K562 (cell line): ENCODE results near the gene ACRBP. TPM values are rescaled to one million over a fixed set of nuclear protein-coding genes. Genes with fewer than 3 reads are reported as not detected.

ENCODE experiments used
- HMBOX1 ChIP-seq: sonication (generic); IDR thresholded peaks from 2 replicates; pipeline ENCODE4 v1.6.1; 2016
- HNRNPK ChIP-seq: fragments of 200-400 bp; formaldehyde crosslinking; IDR thresholded peaks from one replicate; pipeline ENCODE4 v1.6.1; 2018; ENCODE audit warnings: mild to moderate bottlenecking, low read depth, low read length; ENCODE audit not compliant: poor library complexity, severe bottlenecking
- KLF6 ChIP-seq: fragments of 250-450 bp; sonication (Bioruptor Pico); IDR thresholded peaks from 2 replicates; pipeline ENCODE4 v1.4.0; 2020; ENCODE audit warnings: mild to moderate bottlenecking, moderate library complexity, borderline replicate concordance
- MYNN ChIP-seq, 2 experiments: sonication (generic); formaldehyde crosslinking in 1 of 2; IDR thresholded peaks; 2 replicates each; pipeline versions ENCODE4 v1.5.0 to v1.6.1; 2016 to 2020; ENCODE audit warnings: antibody characterized with exemption in 1 of 2, missing genetic modification reagents in 1 of 2
- RREB1 ChIP-seq: fragments of 250-450 bp; sonication (Bioruptor Pico); IDR thresholded peaks from 2 replicates; pipeline ENCODE4 v1.4.0; 2020
- SMAD1 ChIP-seq: fragments of 150-350 bp; IDR thresholded peaks from 2 replicates; pipeline ENCODE4 v1.6.1; 2014; ENCODE audit warnings: low read length, low read depth; ENCODE audit not compliant: partially characterized antibody
- TEAD1 ChIP-seq, 2 experiments: fragments of 450-650 bp in 1 of 2; sonication (generic) in 1 of 2; formaldehyde crosslinking; IDR thresholded peaks; 2 replicates each; pipeline versions ENCODE4 v1.4.0 to v1.8.0; 2020 to 2022; ENCODE audit warnings: mild to moderate bottlenecking in 2 of 2, missing genetic modification reagents in 1 of 2
- ZNF561 ChIP-seq: fragments of 450-650 bp; formaldehyde crosslinking; conservative IDR thresholded peaks from 2 replicates; pipeline ENCODE4 v1.4.0; 2020; ENCODE audit warnings: mild to moderate bottlenecking, moderate library complexity
- polyA plus RNA-seq, 8 experiments: library from polyadenylated mRNA; depleted of rRNA in 4 of 8; stranded (reverse) in 5 of 8; unstranded in 3 of 8; fragments of >200 nt; fragmentation: Nextera tagmentation in 2 of 8; fragmentation: Illumina TruSeq in 1 of 8; extraction: Ambion mirVana in 2 of 8; extraction: Trizol in 1 of 8; gene quantifications; 2 replicates each; pipeline versions ENCODE4 v1.2.1 to v1.2.3, GENCODE V29; 2011 to 2014; ENCODE audit warnings: inconsistent platforms in 1 of 8, missing spikeins in 1 of 8
- total RNA-seq, 7 experiments: library from RNA; depleted of rRNA in 6 of 7; stranded (reverse); fragments of >200 nt in 6 of 7; fragmentation: Illumina TruSeq in 2 of 7; extraction: Trizol in 2 of 7; gene quantifications; 2 replicates each; pipeline versions ENCODE4 v1.2.1 to v1.2.3, GENCODE V29; 2011 to 2021; ENCODE audit warnings: low replicate concordance in 1 of 7
- TF ChIP-seq, protein P1 (sequence below), 2 experiments: fragments of 450-650 bp; IDR thresholded peaks; 2 replicates each; pipeline ENCODE4 v1.6.1; 2016; ENCODE audit warnings: mild to moderate bottlenecking in 2 of 2, borderline replicate concordance in 1 of 2, low read depth in 1 of 2, moderate library complexity in 1 of 2

The ACRBP gene
- total and polyA plus RNA-seq, 9 of the 15 experiments (the other 6 are each of a cell fraction or from before 2014, with no cell fraction given) = 3.1 to 31.8 (median 8.4) TPM

- TF ChIP-seq, protein P1, sequence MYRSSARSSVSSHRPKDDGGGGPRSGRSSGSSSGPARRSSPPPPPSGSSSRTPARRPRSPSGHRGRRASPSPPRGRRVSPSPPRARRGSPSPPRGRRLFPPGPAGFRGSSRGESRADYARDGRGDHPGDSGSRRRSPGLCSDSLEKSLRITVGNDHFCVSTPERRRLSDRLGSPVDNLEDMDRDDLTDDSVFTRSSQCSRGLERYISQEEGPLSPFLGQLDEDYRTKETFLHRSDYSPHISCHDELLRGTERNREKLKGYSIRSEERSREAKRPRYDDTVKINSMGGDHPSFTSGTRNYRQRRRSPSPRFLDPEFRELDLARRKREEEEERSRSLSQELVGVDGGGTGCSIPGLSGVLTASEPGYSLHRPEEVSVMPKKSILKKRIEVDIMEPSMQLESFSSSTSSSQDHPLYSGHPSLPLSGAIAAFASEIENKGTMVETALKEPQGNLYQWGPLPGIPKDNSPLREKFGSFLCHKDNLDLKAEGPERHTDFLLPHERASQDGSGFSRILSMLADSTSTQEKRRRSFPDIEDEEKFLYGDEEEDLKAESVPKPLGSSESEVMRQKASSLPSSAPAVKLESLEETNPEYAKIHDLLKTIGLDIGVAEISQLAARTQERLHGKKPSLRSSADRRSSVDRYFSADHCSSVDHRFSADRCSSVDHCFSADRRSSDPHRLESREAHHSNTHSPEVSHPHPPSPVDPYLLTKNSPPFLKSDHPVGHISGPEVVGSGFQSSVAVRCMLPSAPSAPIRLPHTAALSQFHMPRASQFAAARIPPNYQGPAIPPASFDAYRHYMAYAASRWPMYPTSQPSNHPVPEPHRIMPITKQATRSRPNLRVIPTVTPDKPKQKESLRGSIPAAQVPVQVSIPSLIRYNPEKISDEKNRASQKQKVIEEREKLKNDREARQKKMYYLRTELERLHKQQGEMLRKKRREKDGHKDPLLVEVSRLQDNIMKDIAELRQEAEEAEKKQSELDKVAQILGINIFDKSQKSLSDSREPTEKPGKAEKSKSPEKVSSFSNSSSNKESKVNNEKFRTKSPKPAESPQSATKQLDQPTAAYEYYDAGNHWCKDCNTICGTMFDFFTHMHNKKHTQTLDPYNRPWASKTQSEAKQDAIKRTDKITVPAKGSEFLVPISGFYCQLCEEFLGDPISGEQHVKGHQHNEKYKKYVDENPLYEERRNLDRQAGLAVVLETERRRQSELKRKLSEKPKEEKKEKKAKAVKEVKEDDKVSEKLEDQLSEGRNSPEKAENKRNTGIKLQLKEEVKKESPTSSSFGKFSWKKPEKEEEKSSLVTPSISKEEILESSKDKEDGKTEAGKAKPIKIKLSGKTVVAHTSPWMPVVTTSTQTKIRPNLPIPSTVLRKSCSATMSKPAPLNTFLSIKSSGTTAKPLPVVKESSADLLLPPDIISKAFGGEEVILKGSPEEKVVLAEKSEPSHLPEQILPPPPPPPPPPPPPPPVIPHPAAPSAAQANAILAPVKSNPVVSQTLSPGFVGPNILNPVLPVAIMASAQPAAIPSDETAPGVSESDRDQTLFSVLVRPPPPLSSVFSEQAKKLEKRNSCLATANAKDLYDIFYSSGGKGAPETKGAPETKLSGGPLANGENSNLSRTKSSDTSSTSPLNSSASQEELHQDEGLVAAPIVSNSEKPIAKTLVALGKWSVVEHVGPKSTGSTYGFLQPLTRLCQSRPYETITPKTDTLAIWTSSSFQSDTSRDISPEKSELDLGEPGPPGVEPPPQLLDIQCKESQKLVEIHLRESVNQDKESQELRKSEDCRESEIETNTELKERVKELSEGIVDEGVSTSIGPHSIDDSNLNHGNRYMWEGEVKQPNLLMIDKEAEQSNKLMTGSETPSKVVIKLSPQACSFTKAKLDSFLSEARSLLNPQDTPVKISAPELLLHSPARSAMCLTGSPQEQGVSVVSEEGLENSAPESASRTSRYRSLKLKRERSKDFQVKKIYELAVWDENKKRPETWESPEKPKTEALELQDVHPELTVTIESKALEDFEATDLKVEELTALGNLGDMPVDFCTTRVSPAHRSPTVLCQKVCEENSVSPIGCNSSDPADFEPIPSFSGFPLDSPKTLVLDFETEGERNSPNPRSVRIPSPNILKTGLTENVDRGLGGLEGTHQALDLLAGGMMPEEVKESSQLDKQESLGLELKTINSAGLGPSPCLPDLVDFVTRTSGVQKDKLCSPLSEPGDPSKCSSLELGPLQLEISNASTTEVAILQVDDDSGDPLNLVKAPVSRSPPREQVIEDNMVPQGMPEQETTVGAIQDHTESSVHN (IDR thresholded peaks at IDR 0.05; ENCODE audit: borderline replicate concordance in 1 of 2, low read depth in 1 of 2) = no peak
- no peak for TF ChIP-seq MYNN (IDR thresholded peaks at IDR 0.05)
- TF ChIP-seq MYNN (CRISPR knock-in tag; IDR thresholded peaks at IDR 0.05) = no peak
- peak; percentile 44; the same call in 1 of the 2 replicates for TF ChIP-seq RREB1
- TF ChIP-seq ZNF561 (CRISPR knock-in tag) = no peak
- no peak for TF ChIP-seq SMAD1
- TF ChIP-seq HNRNPK = no peak
- TF ChIP-seq KLF6 = peak; percentile 59; the same call in 1 of the 2 replicates
- peak; percentile 79 to 98 for TF ChIP-seq TEAD1 (CRISPR knock-in tag; IDR thresholded peaks at IDR 0.05)
- TF ChIP-seq HMBOX1 = peak; percentile 30; the same call in 1 of the 2 replicates
Observed at GRCh38 chr12:6613015-6613775, 34.0 kb downstream of the ACRBP start (continued).
